ENCODE measurements around the gene CCR6. TPM values are rescaled to one million over a fixed set of nuclear protein-coding genes. Genes with fewer than 3 reads are reported as not detected.
"Not testable (repeated sequence)": the region's sequence is repeated elsewhere in the genome, so short reads cannot be mapped to it uniquely, and the experiment has no call there.

The CCR6 gene
- total RNA-seq (2014; rRNA removed; shearing (Covaris generic)), result not detected in 2 replicates

- no peaks in the 10 kb centered on the region for H3K36me3 ChIP-seq
- no peak within 1 kb of the TSS for H3K27ac ChIP-seq
- no peaks in the 10 kb centered on the region for H3K27me3 ChIP-seq (replicated peaks)
- no peaks in the 10 kb centered on the region; the same call in 1 of the 2 replicates for H3K9me3 ChIP-seq (replicated peaks)
- no peaks in the 10 kb centered on the region for H3K4me1 ChIP-seq (replicated peaks)
- H3K4me3 ChIP-seq, result no peak within 1 kb of the TSS
- DNase-seq (ENCODE audit: low read depth in 1 of 2, low spot score in 2 of 2), result no peak
Measured at GRCh38 chr6:167122827-167123657, at the start of gene CCR6. Gene CCR6 (plus strand): TSS chr6:167123096. CDS start chr6:167136135, 13,039 bp downstream.

GRCh38 chr6:167073679-167074274 lies 49.1 kb upstream of the CCR6 start:
- Histone ChIP-seq H3K27ac (no peak overlapping the region), H3K36me3 (no peaks in the 10 kb centered on the region)
- no peak for DNase-seq (ENCODE audit: low read depth in 1 of 2, low spot score in 2 of 2)

GRCh38 chr6:167077241-167077932 lies 45.5 kb upstream of the CCR6 start:
- Histone ChIP-seq H3K36me3 (no peaks in the 10 kb centered on the region), H3K9me3 (replicated peaks) (no peaks in the 10 kb centered on the region), H3K27me3 (replicated peaks) (no peaks in the 10 kb centered on the region), H3K27ac (no peak overlapping the region), H3K4me1 (replicated peaks) (no peaks in the 10 kb centered on the region), H3K4me3 (no peak overlapping the region)
- no peak for DNase-seq (ENCODE audit: low read depth in 1 of 2, low spot score in 2 of 2)

More at GRCh38 chr6:167073679-167074274, 49.1 kb upstream of the CCR6 start:
- no peaks in the 10 kb centered on the region for H3K9me3 ChIP-seq (replicated peaks)
- H3K4me1 ChIP-seq (replicated peaks), result no peaks in the 10 kb centered on the region
- H3K27me3 ChIP-seq (replicated peaks), result no peaks in the 10 kb centered on the region
- H3K4me3 ChIP-seq, result no peak overlapping the region

GRCh38 chr6:167078745-167079144 lies 44.2 kb upstream of the CCR6 start:
- no peaks in the 10 kb centered on the region for H3K27me3 ChIP-seq (replicated peaks)
- H3K9me3 ChIP-seq (replicated peaks), result no peaks in the 10 kb centered on the region
- H3K36me3 ChIP-seq, result no peaks in the 10 kb centered on the region
- H3K4me1 ChIP-seq (replicated peaks), result no peaks in the 10 kb centered on the region
- H3K4me3 ChIP-seq, result no peak overlapping the region
- no peak overlapping the region for H3K27ac ChIP-seq
- no peak for DNase-seq (ENCODE audit: low read depth in 1 of 2, low spot score in 2 of 2)

- Histone ChIP-seq H3K27ac (no peak overlapping the region), H3K9me3 (replicated peaks) (no peaks in the 10 kb centered on the region), H3K36me3 (no peaks in the 10 kb centered on the region), H3K27me3 (replicated peaks) (no peaks in the 10 kb centered on the region), H3K4me3 (no peak overlapping the region), H3K4me1 (replicated peaks) (no peaks in the 10 kb centered on the region)
- no peak for DNase-seq (ENCODE audit: low read depth in 1 of 2, low spot score in 2 of 2)
Measured at GRCh38 chr6:167079853-167080297, 43.0 kb upstream of the CCR6 start.

GRCh38 chr6:167087857-167088354 lies 35.0 kb upstream of the CCR6 start:
- Histone ChIP-seq H3K4me3 (no peak overlapping the region), H3K27ac (no peak overlapping the region), H3K9me3 (replicated peaks) (no peaks in the 10 kb centered on the region), H3K36me3 (no peaks in the 10 kb centered on the region), H3K27me3 (replicated peaks) (no peaks in the 10 kb centered on the region), H3K4me1 (replicated peaks) (no peaks in the 10 kb centered on the region)
- DNase-seq (ENCODE audit: low read depth in 1 of 2, low spot score in 2 of 2), result no peak

- not testable (repeated sequence) for H3K4me3 ChIP-seq; DNase-seq (ENCODE audit: low read depth in 1 of 2, low spot score in 2 of 2); H3K27ac ChIP-seq; H3K36me3 ChIP-seq; H3K9me3 ChIP-seq (replicated peaks); H3K27me3 ChIP-seq (replicated peaks); H3K4me1 ChIP-seq (replicated peaks)
Measured at GRCh38 chr6:167088741-167089140, 34.2 kb upstream of the CCR6 start.

GRCh38 chr6:167089243-167090142 lies 33.4 kb upstream of the CCR6 start:
- Histone ChIP-seq H3K4me1 (replicated peaks) (no peaks in the 10 kb centered on the region), H3K4me3 (no peak overlapping the region), H3K27ac (no peak overlapping the region), H3K27me3 (replicated peaks) (no peaks in the 10 kb centered on the region), H3K36me3 (no peaks in the 10 kb centered on the region), H3K9me3 (replicated peaks) (no peaks in the 10 kb centered on the region)
- DNase-seq (ENCODE audit: low read depth in 1 of 2, low spot score in 2 of 2), result no peak

- Histone ChIP-seq H3K36me3 (no peaks in the 10 kb centered on the region), H3K4me1 (replicated peaks) (no peaks in the 10 kb centered on the region), H3K27me3 (replicated peaks) (no peaks in the 10 kb centered on the region), H3K4me3 (no peak overlapping the region), H3K9me3 (replicated peaks) (no peaks in the 10 kb centered on the region), H3K27ac (no peak overlapping the region)
- no peak for DNase-seq (ENCODE audit: low read depth in 1 of 2, low spot score in 2 of 2)
Measured at GRCh38 chr6:167090171-167090570, 32.7 kb upstream of the CCR6 start.

- no peak overlapping the region for H3K27ac ChIP-seq
Measured at GRCh38 chr6:167091026-167091804, 31.7 kb upstream of the CCR6 start.

GRCh38 chr6:167091805-167092107 lies 31.1 kb upstream of the CCR6 start:
- Histone ChIP-seq H3K4me3 (no peak overlapping the region), H3K27me3 (replicated peaks) (no peaks in the 10 kb centered on the region), H3K4me1 (replicated peaks) (no peaks in the 10 kb centered on the region), H3K9me3 (replicated peaks) (no peaks in the 10 kb centered on the region), H3K36me3 (no peaks in the 10 kb centered on the region), H3K27ac (no peak overlapping the region)
- no peak for DNase-seq (ENCODE audit: low read depth in 1 of 2, low spot score in 2 of 2)

More at GRCh38 chr6:167091026-167091804, 31.7 kb upstream of the CCR6 start:
- Histone ChIP-seq H3K4me1 (replicated peaks) (no peaks in the 10 kb centered on the region), H3K27me3 (replicated peaks) (no peaks in the 10 kb centered on the region), H3K9me3 (replicated peaks) (no peaks in the 10 kb centered on the region), H3K4me3 (no peak overlapping the region), H3K36me3 (no peaks in the 10 kb centered on the region)
- DNase-seq (ENCODE audit: low read depth in 1 of 2, low spot score in 2 of 2), result no peak

- H3K27me3 ChIP-seq (replicated peaks), result no peaks in the 10 kb centered on the region
- no peaks in the 10 kb centered on the region for H3K4me1 ChIP-seq (replicated peaks)
- no peaks in the 10 kb centered on the region for H3K9me3 ChIP-seq (replicated peaks)
- H3K4me3 ChIP-seq, result no peak overlapping the region
- no peaks in the 10 kb centered on the region for H3K36me3 ChIP-seq
- no peak overlapping the region for H3K27ac ChIP-seq
- no peak for DNase-seq (ENCODE audit: low read depth in 1 of 2, low spot score in 2 of 2)
Measured at GRCh38 chr6:167092672-167093339, 30.1 kb upstream of the CCR6 start.
